HTR-8/SVneo (cell line): Measurements from ENCODE around the gene LETM1.

Experiments
- DNase-seq: peaks from one replicate; pipeline ENCODE4 v3.0.0; 2011; ENCODE audit warnings: low spot score, mixed read lengths; ENCODE audit not compliant: insufficient read length
- FAIRE-seq: peaks from 2 replicates; lab custom pipeline; 2011; peaks lifted over from hg19 to GRCh38; lab: Jason Lieb, UNC

Gene LETM1

GRCh38 chr4:1810765-1811164 is 45.2 kb downstream of the LETM1 start:
- no peak for FAIRE-seq

GRCh38 chr4:1809754-1810502 is 46.0 kb downstream of the LETM1 start:
- DNase-seq (peak; percentile 89), FAIRE-seq (peak; percentile 64)

More at GRCh38 chr4:1810765-1811164, 45.2 kb downstream of the LETM1 start:
- no peak for DNase-seq

- DNase-seq (no peak), FAIRE-seq (no peak)
Measured at GRCh38 chr4:1808851-1809753, 46.9 kb downstream of the LETM1 start.

GRCh38 chr4:1808396-1808795 is 47.6 kb downstream of the LETM1 start:
- DNase-seq: no peak
- FAIRE-seq: no peak

- FAIRE-seq (no peak), DNase-seq (no peak)
Measured at GRCh38 chr4:1807332-1807777, 48.6 kb downstream of the LETM1 start.

DNA sequence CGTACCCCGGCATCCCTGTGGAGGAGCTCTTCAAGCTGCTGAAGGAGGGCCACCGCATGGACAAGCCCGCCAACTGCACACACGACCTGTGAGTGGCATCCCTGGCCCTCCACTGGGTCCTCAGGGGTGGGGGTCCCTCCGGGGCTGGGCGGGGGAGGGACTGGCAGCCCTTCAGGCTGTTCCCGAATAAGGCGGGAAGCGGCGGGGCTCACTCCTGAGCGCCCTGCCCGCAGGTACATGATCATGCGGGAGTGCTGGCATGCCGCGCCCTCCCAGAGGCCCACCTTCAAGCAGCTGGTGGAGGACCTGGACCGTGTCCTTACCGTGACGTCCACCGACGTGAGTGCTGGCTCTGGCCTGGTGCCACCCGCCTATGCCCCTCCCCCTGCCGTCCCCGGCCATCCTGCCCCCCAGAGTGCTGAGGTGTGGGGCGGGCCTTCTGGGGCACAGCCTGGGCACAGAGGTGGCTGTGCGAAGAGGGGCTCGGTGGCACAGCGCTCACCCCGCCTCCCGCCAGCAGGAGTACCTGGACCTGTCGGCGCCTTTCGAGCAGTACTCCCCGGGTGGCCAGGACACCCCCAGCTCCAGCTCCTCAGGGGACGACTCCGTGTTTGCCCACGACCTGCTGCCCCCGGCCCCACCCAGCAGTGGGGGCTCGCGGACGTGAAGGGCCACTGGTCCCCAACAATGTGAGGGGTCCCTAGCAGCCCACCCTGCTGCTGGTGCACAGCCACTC is 49.2 kb downstream of the LETM1 start:
- FAIRE-seq: no peak

GRCh38 chr4:1806223-1806564 is 49.8 kb downstream of the LETM1 start:
- DNase-seq: no peak
- no peak for FAIRE-seq

More for the DNA sequence above, 49.2 kb downstream of the LETM1 start:
- DNase-seq: no peak

- no peak for FAIRE-seq
Measured at GRCh38 chr4:1805493-1806222, 50.3 kb downstream of the LETM1 start.

GRCh38 chr4:1804638-1805492 is 51.1 kb downstream of the LETM1 start:
- FAIRE-seq: no peak

More at GRCh38 chr4:1805493-1806222, 50.3 kb downstream of the LETM1 start:
- no peak for DNase-seq

GRCh38 chr4:1803523-1804423 is 52.2 kb downstream of the LETM1 start:
- DNase-seq (no peak), FAIRE-seq (no peak)

More at GRCh38 chr4:1804638-1805492, 51.1 kb downstream of the LETM1 start:
- no peak for DNase-seq

- DNase-seq (no peak), FAIRE-seq (no peak)
Measured at GRCh38 chr4:1802720-1803522, 53.0 kb downstream of the LETM1 start.

- no peak for FAIRE-seq
- DNase-seq: no peak
Measured at GRCh38 chr4:1802151-1802715, 53.7 kb downstream of the LETM1 start.

DNA sequence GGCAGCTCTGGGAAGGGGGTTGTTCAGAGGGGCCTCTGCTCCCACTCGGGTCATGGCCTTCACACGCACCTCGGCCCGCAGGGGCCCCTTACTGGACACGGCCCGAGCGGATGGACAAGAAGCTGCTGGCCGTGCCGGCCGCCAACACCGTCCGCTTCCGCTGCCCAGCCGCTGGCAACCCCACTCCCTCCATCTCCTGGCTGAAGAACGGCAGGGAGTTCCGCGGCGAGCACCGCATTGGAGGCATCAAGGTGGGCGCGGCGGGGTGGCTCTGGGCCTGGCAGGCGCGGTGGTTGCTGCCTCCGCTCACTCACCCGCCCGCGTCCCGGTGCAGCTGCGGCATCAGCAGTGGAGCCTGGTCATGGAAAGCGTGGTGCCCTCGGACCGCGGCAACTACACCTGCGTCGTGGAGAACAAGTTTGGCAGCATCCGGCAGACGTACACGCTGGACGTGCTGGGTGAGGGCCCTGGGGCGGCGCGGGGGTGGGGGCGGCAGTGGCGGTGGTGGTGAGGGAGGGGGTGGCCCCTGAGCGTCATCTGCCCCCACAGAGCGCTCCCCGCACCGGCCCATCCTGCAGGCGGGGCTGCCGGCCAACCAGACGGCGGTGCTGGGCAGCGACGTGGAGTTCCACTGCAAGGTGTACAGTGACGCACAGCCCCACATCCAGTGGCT is 54.5 kb downstream of the LETM1 start:
- DNase-seq: no peak
- no peak for FAIRE-seq

- DNase-seq (no peak), FAIRE-seq (no peak)
Measured at GRCh38 chr4:1800805-1801204, 55.2 kb downstream of the LETM1 start.

DNA sequence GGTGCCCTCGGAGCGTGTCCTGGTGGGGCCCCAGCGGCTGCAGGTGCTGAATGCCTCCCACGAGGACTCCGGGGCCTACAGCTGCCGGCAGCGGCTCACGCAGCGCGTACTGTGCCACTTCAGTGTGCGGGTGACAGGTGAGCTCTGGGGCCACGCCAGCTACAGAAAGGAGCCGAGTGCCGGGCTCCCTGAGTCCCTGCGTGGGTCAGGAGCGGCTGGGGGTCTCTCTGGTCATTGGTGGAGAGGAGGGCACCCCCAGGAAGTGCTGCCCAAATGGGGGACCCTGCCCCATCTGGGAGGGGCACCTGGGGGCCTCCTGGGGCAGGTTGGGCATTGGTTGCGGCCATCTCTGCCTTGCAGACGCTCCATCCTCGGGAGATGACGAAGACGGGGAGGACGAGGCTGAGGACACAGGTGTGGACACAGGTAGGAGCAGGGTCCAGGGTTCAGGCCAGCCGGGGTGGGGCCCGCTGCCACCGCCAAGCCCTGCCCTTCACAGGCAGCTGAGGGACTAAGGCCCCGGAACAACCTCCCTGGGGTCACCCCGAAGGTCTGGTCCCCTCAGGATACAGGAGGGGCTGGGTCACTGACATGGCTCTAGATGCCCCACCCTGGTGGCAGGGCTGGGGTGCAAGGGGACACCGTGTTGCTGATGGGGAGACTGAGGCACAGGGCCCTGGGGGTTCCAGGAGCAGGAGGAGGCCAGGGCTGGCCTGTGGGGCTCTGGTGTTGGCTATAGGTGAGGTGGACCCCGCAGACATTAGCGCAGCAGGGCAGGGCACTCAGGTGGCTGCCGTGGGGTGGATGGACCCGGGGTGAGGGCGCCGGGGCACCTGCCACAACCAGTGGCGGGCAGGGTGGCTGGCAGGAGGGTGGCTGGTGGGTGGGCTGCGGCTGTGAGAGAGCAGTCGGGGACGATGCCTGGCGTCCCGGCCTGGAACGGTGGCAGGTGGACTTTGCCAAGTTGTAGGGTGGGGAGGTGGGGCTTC is 56.3 kb downstream of the LETM1 start:
- no peak for FAIRE-seq
- no peak for DNase-seq
